ENCODE data around the gene EBF3.

EBF3 gene

DNA sequence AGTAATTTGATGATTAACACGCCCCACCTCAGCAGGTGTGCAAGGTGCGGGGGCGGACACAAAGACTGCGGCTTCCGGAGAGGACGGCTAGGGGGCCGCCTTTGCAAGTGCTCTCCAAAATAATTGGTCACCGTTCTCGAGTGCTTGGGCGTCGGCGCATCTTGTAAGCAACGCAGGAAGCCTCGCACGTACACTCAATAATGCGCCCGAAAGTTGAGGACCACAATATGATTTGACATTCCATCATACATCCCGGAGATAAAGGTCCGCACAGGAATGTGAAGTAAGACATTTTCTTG lies 114.7 kb downstream of the EBF3 start:
- DNase-seq = peak; percentile 35

DNA sequence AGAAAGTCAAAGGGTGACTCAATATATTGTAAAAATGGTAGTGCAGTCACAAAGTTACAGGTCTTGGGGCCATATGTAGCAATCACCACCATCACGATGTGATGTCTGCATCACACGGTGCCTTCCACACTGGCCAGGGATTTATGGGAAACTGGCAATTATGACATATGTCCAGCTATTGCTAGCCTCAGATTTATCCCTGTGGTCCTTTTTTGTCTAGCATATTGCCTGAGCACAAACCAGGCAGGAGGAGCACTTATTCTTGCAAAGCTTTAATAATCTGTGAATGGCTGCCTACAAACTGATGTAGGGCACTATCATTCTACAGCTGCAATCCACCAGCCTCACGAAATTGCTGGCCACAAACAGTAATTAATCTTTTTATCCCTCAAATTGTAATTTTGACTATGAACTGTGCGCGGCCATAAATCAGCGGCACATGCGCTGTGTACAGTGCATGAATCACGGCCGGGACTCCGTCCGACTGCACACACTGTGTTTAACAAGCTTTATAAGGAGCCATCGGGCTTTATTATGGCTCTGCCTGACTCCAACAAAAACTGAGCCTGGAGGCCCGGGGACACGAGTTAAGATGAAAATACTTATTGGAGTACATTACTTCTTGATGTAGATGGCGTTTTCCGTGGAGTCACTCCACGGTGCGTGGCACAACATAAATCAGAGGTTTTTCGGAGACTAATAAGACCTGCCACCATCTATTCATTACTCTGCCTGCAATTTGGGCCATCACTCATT lies 115.2 kb downstream of the EBF3 start:
- DNase-seq = no peak

DNA sequence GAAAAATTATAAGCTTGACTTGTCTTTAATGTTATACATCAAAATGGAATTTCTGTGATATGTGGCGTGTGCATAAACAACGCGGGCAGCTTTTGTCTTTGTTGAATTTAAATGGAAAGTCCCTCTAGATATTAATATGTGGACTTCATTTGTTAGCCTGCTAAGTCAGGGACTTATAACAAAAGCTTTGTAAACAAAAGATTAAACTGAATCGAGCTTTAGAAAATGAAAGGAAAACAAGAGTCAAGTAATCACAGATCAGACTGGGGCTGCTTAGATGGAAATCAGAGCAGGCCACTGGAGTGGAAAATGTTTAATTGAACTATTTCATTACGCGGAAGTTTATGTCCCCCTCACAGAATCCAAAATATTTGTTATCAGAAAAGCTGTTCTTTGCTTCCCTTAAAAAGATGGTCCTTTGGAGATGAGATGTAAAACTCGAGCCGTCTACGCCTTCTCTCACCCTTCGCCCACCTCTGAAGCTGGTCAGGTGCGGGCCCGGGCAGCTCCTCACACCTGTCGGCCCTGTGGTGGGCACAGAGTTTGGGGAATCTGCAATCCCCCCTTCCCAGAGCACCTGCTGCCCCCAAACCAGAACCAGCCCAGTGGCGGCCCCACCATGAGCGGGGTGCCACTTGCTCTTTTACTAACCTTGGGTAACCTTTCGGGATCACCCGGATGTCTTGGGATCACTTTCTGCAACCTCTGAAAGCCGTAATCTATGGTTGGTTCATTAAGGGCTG lies 116.2 kb downstream of the EBF3 start:
- no peak for DNase-seq

DNA sequence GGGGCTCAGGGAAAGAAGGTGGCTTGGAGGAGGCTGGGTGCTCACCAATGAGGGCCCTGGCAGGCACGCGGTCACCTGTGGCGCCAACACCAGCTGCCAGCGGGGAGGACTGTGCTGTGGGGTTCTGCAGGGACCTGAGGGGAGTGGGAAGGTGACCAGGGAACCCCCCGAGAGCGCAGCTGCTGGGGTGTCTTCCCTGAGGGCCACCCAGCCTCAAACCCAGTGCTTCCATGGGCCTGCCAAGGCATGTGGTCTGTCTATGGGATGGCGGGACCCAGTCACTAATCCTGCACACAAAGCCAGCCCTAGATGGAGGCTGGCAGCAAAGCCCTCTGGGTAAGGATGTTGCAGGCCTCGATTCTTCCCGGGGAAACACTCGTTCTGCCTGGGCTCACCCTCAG lies 117.1 kb downstream of the EBF3 start:
- DNase-seq = no peak

DNA sequence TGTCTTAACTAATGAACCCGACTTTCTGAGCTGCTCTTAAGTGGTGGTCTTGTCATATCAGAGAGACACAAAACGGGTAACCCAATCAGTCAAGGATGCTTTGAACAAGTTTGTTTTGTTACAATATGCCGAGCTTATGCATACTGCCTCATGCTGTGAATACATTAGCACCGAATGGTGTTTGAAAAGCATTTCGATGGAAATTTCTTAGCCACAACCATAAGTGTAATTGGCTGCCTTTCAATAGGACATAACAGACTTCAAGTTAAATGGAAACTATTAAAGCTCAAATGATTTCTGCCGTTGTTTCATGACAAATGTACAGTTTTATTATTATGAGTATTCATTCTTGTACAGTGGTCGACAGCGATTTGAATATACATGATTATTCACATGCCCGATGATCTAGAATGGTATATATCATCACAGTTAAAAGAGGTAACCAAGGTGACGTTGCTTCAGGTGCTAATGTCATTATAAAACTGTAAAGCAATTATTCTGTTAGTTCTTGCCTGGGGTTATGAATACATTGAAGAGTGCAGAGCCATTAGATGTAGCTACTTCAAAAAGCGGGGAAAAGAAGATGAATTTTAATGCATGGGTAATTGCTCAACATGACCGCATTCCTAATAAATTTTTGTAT lies 118.8 kb downstream of the EBF3 start:
- DNase-seq = no peak

DNA sequence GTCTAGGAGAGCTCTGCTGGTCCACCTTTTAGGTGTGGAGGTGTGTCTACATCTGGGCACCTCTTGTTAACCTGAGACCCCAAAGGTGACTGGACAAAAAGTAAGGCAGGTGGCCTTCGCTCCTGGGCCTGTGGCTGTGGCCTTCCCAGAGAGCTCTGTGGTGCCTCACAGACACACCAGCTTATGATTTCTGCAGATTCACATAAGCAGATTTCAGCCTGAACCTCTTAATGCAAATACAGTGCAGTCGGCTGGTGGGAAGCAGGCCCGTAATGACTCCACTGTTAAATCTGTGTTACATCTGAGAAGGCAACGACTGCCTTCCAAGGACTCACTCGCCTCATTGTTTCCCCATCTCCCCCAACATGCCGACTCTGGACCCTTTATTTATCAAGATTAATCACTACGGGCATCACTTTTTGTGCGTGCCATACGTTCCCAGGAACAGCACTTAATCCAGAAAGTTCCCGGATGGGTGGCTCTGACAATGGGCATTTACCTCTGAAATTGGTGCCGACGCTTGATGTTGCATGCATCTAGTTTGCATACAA lies 119.8 kb downstream of the EBF3 start:
- no peak for DNase-seq

DNA sequence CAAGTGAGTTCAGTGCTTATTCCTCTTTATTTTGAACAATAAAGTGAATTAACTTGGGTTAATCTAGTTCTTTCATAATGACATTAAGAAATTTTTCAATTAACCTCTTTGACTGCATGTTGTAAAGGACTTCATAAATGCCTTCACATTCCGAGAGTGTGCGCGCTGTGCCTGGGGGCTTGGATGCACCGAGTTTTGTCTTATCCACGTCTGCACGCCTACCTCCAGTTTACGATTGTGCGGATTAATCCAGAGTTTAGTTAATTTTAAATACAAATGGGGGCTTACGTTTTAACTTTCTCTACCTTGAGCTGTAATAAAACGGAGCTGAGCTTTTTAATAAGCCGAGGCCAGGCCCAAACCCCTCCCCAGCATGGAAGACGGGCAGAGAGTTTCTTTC lies 120.4 kb downstream of the EBF3 start:
- no peak for DNase-seq

DNA sequence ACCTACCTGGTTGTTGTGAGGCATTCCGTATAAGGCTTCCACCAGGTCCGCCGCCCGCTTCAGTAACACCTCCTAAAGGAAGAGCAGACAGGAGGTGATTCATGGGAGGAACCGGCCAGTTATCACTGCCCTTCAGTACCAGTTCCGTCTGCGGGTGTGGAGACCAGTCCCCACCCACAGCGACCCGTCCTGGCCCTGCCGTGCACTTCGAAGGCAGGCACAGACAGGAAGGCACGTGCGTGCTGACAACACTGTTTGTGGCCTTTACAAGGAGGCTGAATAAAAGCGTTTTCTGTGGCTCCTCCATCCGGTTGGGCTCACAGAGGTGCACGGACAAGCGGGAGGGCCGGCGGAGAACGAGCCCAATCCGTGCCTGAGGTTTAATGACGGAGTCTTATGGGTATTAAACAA lies 120.9 kb downstream of the EBF3 start:
- no peak for DNase-seq

DNA sequence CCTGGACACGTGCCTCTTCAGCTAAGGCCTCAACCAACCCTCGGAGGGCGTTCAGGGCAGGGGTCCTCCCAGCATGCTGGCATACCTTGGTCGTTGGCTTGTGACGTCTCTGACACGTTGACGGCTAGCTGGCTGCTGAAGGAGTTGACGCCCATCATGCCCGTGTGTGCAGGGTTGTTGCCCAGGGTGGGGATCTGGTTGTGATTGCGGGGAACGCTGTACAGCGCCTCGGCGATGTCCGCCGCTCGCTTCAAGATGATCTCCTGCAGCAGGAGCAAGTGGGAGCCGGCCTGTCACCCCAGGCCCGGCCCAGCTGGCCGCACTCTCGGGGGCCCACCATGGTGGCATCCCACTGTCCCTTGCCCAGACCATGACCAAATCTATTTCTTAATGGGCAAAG lies 122.0 kb downstream of the EBF3 start:
- DNase-seq = no peak

DNA sequence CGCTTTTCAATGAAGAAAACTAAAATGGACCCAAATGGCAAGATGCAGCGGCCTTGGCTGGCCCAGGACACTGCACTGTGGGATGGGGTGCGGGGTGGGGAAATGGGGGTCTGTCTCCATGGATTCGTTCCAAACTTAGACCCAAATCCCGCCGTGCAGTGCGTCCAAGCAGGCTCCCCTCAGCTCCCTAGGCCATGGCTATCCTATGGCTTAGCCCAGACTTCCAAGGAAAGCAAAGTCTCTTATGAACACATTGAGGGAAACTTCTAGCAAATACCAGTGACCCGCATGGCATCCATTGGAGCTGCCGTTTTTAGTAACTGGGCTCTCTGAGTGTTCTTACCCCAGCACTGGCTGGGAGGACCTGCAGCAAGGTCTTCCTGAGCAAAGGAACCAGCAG lies 122.5 kb downstream of the EBF3 start:
- DNase-seq = no peak

DNA sequence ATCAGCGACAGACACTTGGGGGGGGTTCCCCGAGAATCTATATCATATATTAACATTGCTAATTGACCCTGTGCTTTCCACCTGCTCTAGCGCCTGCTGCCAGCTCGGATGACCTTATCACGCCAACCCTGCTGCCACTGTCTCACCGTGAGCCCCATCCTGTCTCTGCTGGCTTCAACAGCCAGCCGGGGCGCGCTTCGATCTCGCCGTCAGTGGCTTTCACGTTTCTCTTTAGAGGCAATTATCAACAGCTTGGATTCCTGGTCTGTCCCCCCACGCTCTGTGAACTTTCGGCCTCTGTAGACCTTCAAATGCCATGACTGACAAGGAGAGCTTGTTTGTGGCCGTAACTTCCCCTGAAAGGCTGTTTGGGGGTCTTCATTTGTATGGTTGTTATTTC lies 123.0 kb downstream of the EBF3 start:
- DNase-seq = no peak

DNA sequence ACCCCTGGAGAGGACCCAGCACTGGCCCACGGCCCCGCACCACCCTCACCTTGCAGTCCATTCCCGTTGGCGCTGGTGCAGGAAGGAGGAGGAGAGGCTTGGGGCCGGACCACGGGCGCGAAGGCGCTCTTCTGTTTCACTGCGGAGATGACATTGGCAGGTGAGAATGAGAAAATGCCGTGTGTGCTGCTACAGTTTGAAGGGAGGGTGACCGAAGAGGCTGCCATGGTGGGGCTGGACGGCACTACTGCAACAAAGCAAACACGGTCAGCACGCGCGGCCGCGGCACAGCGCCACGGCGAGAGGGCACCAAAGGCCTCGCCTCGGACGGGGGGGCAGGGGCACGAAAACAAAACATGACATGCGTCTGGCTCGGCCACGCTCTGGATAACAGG lies 123.9 kb downstream of the EBF3 start:
- no peak for DNase-seq

DNA sequence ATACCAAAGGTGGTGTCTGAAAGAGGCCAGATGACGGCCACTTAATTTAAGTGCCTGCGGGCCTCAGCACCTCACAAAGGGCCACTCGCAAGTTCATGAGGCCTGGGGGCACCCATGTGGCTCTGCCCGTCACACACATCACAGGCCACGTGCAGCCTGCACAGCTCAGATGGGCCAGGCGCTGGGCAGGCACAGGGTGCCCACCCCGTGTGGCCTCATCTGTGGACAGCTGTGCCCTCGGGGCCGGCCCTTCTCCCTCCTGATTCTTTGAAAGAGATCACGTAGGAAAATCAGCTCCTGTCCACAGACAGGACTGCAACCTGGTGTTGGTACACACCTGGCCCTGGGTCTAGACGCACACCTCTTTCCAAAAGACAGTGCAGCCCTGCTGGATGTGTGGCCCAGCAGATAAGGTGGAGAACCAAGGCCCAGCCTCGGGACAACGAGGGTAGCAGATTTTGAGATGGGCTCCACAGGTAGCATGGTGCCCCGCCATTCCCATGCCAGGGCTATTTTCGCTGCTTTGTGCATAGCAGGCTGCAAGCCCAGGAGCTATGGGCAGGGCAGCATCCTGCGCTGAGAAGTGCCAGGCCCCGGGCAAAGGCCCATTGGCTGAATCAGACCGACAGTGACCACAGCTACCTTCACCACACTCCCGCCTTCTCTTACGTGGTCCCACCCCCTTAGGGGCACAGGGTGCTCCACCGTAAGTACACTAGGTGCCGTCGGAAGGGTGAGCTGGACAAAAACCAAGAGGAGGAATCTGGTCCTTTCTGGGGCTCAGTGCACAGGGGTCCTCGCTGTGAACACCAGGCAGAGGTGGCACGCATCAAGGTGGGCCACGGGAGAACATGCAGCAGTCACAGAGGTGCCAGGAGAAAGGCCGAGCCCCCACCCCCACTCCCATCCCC lies 124.5 kb downstream of the EBF3 start:
- DNase-seq = no peak

DNA sequence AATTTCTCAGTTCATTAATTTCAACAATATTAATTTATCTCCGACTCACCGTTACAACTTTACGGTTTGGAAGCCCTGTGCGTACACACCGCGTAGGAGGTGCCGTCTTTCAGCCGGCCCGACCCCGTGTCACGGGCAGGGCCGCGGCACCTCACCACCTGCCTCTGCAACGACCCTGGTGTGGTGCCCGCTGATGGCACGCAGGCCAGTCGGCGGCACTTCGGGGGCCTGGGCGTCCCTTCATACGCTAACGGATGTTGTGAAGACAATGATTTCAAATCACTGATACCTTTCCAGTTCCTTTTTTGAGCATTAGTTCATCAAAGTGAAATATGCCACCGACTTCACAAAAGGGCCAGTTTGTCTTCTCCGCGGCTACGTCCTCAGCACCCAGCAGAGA lies 125.3 kb downstream of the EBF3 start:
- DNase-seq = no peak

DNA sequence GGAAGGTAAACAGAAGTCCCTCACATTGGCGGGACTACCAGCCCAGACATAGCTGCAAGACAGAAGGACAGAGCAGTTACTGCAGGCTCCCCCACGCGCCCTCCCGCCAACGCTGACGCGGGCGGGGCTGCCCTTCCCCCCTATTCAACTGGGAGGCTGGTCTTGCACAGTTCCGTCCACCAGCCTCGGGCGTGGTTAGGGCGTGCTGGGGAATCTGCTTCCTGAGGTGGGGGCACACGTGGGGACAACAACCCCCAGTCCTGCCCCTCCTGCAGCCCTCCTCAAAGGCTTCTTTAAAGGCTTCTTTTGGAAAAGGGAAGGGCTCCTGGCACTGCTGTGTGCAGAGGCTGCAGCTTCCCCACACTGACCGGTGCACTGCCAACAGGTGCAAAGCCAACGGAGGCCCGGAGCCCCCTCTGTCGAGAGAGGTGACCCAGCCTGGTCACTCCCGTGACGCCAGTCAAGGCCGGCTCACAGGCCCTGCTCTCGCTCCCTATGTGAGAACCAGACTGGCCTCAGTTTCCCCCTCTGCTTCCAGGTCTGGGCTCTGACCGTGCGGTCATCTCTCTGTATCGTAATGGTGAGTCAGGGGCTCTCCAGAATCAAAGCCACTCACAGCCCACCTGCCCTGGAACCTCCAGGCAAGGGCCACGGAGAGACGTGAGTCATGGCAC lies 126.0 kb downstream of the EBF3 start:
- no peak for DNase-seq

DNA sequence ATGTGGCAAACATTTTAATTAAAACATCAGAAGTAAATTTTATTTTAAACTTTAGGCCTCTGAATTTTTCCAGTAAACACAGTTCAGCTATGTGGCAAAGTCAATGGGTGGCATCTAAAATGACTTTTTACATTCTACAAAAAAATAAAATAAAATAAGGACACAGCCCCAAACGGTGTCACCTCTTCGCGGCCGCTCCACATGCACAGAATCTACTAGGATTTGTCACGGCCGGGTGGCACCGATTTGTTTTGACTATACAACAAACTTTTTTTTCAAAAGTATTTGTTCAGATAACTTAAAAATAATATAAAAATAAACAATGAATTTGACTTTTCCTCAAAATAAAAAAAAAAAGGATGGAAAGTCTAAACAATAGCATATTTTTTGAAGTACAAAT lies 127.8 kb downstream of the EBF3 start:
- no peak for DNase-seq

DNA sequence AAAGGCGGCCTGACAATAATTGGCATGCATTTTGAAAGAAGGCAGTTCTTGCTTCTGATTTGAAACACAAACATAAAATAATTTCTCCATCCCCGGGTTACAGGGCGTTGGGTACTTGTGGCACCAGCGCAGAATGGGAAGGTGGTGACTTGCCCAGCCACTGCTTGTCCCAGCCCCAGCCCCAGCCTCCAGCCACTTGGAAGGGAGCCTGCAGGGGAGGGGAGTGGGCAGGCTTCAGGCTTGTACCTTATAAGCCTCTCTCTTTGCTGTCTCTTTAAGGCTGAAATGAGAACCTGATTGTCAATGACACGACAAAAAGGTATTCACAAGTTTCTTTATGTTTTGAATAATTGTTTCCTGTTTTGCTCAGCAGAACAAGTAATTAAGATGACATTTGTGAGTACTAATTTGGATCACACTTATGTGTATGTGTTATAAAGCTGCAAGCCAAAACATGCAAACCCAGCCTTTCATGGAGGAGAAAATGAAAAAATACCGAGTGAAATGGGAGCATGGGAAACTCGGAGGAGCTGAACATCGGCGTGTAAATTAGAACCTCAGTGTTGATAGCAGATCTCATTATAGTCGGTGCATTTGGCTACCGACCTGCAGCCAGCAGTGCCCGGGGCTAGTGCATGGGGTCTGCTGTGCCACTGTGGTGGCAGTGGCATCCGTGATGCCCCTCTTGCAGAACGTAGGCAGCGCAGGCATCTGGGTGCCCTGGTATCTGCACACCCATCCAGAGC lies 129.9 kb downstream of the EBF3 start:
- DNase-seq = peak; percentile 41

DNA sequence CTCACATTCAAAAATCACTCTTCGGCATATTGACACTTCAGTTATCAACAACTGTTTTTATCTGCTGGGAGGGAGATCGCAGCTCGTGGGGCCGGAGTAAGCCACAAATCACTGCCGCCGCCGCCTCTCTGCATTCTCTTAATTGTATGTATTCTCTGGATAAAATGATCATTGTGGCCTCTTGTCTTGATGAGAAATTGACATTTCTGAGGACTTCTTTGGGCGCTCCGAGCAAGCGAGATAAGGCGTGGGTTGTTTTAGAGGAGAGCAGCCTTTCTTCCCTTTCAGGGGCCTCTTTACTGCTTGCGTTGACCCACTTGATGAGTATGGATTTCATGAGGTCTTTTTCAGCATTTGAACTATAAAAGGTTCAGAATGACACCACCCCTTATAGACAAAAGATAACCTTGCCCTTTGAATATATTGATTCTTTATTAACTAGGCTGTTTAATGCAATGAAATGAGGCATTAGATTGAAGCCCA lies 130.6 kb downstream of the EBF3 start:
- DNase-seq = no peak

DNA sequence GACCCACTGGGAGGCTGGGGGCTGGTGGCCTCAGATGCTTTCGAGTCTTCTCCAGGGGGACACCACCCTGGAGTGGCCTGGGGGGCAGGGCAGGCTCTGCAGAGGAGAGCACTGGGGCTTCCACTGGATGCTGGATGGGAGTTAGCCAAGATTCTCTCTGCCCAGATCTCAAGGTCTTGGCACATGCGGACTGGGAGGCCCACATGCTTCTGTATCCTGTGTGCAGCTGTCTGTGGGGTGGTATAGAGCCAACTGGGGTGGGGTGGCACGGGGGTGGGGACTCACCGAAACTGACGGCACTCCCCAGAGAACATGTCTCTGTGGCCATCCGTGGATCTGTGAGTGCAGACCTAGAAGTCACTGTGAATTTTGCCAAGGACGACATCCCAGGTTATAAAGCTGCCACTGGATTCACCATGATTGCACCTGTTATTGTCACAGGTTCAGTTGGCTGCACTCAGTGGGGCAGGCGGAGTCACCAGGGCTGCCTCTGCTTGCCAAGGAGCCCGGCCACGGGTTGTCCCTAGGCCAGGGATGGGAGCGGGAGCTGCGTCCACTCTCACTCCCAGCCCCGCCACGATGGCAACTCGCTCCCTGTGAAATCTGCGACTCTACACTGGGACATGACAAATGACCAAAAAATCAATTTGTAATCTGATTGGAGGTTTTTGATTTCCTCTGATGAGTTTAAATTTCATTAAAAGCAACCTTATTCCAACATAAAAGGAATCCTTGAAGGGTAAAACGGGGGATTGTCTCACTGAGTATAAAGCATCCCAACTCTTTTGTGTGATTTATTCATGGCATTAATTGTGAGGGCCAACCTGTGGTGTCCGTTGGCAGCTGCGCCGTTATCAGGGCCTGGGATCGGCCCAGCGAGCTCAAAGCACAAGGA lies 131.3 kb downstream of the EBF3 start:
- DNase-seq = no peak

DNA sequence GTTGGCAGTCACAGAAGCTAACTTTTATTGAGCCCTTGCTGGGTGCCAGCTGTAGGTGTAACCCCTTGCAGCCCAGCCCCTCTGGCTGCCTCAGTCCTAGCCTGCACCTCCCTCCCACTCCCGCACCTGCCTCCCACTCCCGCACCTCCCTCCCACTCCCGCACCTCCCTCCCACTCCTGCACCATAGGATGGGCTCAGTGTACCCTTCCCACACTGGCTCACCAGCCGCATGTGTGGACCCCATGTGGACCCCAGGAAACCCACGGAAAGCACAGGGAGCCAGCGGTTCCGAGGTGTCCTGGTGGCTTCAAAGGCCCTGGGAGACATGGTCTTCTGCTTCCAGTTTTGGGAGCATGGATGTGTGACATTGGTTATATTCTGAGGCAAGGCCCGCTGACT lies 132.9 kb downstream of the EBF3 start:
- no peak for DNase-seq

All from NCI-H1105 (cell line).